ENCODE data around the gene TLCD2.

Gene TLCD2

DNA sequence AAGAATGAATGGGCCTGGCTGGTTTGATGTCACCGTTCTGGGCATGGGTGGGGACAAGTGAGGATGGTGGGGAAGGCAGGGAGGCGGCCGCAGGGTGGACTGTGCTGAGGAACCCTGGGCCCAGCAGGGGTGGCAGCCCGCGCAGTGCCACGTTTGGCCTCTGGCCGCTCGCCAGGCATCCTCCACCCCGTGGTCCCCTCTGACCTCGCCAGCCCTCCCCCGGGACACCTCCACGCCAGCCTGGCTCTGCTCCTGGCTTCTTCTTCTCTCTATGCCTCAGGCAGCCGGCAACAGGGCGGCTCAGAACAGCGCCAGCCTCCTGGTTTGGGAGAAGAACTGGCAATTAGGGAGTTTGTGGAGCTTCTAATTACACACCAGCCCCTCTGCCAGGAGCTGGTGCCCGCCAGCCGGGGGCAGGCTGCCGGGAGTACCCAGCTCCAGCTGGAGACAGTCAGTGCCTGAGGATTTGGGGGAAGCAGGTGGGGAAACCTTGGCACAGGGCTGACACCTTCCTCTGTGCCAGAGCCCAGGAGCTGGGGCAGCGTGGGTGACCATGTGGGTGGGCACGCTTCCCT, 45.2 kb upstream of the TLCD2 start:
- no peak overlapping the region for H4K8ac ChIP-seq (ENCODE audit: low read depth, low read length)
- no peak overlapping the region for H4K12ac ChIP-seq (ENCODE audit: low read depth, low read length)
- H3K18ac ChIP-seq (ENCODE audit: low read length): no peak overlapping the region
- no peak overlapping the region for H3K9ac ChIP-seq (ENCODE audit: low read length)
- H4K91ac ChIP-seq (ENCODE audit: low read depth, low read length): no peak overlapping the region
- no peaks in the 10 kb centered on the region for H3K79me2 ChIP-seq (ENCODE audit: control insufficient read depth, insufficient read depth, low read length, poor library complexity)
- no peak overlapping the region for H2BK120ac ChIP-seq (ENCODE audit: insufficient read depth, low read length, poor library complexity)
- peaks cover 0 to 3% of the 10 kb centered on the region in 2 experiments for H3K4me1 ChIP-seq (ENCODE audit: control insufficient read depth in 1 of 2, insufficient read depth in 2 of 2, low read length in 2 of 2)
- H3K23ac ChIP-seq (ENCODE audit: low read length): no peak overlapping the region
- no CpG with 5 or more reads among the region's 20 CpGs for WGBS (ENCODE audit: extremely low coverage, insufficient coverage, insufficient read length)
- no peak overlapping the region for H2AK5ac ChIP-seq (ENCODE audit: low read length)
- H3K4me3 ChIP-seq (ENCODE audit: low read depth, low read length): no peak overlapping the region
- H2BK12ac ChIP-seq (ENCODE audit: low read length): no peak overlapping the region
- no peaks in the 10 kb centered on the region for H3K36me3 ChIP-seq (ENCODE audit: control insufficient read depth in 1 of 2, insufficient read depth in 2 of 2, low read length in 2 of 2)
- H3K4me2 ChIP-seq (ENCODE audit: low read length): no peak overlapping the region
- no peak overlapping the region for H3K4ac ChIP-seq (ENCODE audit: low read depth, low read length)
- no peaks in the 10 kb centered on the region for H3K27me3 ChIP-seq (ENCODE audit: insufficient read depth, low read length)
- no peak for DNase-seq
- H3K27ac ChIP-seq (ENCODE audit: low read depth, low read length): no peak overlapping the region
- H3K14ac ChIP-seq (ENCODE audit: low read length): no peak overlapping the region
- no peaks in the 10 kb centered on the region for H3K9me3 ChIP-seq (ENCODE audit: insufficient read depth, low read depth, low read length)
- no peak overlapping the region for H2BK5ac ChIP-seq (ENCODE audit: low read depth, low read length, poor library complexity)
- no peaks in the 10 kb centered on the region for H3K79me1 ChIP-seq (ENCODE audit: low read length)
- H2AFZ ChIP-seq (ENCODE audit: insufficient read depth, low read length, poor library complexity): no peak overlapping the region

DNA sequence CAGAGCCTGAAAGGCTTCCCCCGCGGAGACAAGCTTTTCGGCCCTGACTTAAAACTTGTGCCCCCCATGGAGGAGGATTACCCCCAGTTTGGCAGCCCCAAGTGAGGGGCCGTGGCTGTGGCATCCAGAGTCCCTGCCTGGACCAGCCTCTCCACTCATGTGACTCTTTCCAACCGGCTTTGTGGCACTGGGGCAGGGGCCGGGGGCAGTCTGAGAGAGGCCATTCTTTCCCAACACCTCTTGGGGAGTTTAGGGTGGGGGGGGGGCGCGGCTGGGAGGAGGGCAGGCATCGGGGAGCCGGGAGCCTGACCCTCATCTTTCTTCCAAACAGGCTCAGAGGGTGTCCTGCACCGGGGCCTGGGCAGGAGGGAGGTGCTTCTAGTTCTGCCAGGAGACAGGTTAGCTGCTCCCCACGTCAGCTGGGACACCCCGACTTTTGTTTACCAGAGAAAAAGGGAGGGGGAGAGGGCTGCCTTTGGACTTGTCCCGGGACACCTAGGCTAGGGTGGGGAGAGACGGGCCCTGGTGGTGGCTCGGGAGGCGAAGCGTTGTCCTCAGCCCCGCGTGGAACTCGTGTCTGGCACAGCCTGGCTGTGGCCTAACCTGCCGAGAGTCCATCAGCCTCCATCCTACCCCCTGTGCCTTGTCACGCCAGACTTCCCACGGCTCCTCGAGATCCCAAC, 44.4 kb upstream of the TLCD2 start:
- Histone ChIP-seq H3K4me3 (ENCODE audit: low read depth, low read length) (no peak overlapping the region), H3K4me1 (ENCODE audit: control insufficient read depth in 1 of 2, insufficient read depth in 2 of 2, low read length in 2 of 2) (peaks cover 0 to 3% of the 10 kb centered on the region in 2 experiments), H2BK12ac (ENCODE audit: low read length) (no peak overlapping the region), H3K27ac (ENCODE audit: low read depth, low read length) (no peak overlapping the region), H2BK5ac (ENCODE audit: low read depth, low read length, poor library complexity) (no peak overlapping the region), H4K91ac (ENCODE audit: low read depth, low read length) (no peak overlapping the region), H3K18ac (ENCODE audit: low read length) (no peak overlapping the region), H3K14ac (ENCODE audit: low read length) (no peak overlapping the region), H3K9me3 (ENCODE audit: insufficient read depth, low read depth, low read length) (no peaks in the 10 kb centered on the region), H4K8ac (ENCODE audit: low read depth, low read length) (no peak overlapping the region), H3K9ac (ENCODE audit: low read length) (no peak overlapping the region), H3K36me3 (ENCODE audit: control insufficient read depth in 1 of 2, insufficient read depth in 2 of 2, low read length in 2 of 2) (no peaks in the 10 kb centered on the region), H3K27me3 (ENCODE audit: insufficient read depth, low read length) (no peaks in the 10 kb centered on the region), H3K4ac (ENCODE audit: low read depth, low read length) (no peak overlapping the region), H2AK5ac (ENCODE audit: low read length) (no peak overlapping the region), H2AFZ (ENCODE audit: insufficient read depth, low read length, poor library complexity) (no peak overlapping the region), H3K79me2 (ENCODE audit: control insufficient read depth, insufficient read depth, low read length, poor library complexity) (no peaks in the 10 kb centered on the region), H4K12ac (ENCODE audit: low read depth, low read length) (no peak overlapping the region), H2BK120ac (ENCODE audit: insufficient read depth, low read length, poor library complexity) (no peak overlapping the region), H3K79me1 (ENCODE audit: low read length) (no peaks in the 10 kb centered on the region), H3K4me2 (ENCODE audit: low read length) (no peak overlapping the region), H3K23ac (ENCODE audit: low read length) (no peak overlapping the region)
- no peak for DNase-seq
- WGBS (ENCODE audit: extremely low coverage, insufficient coverage, insufficient read length): no CpG with 5 or more reads among the region's 25 CpGs

DNA sequence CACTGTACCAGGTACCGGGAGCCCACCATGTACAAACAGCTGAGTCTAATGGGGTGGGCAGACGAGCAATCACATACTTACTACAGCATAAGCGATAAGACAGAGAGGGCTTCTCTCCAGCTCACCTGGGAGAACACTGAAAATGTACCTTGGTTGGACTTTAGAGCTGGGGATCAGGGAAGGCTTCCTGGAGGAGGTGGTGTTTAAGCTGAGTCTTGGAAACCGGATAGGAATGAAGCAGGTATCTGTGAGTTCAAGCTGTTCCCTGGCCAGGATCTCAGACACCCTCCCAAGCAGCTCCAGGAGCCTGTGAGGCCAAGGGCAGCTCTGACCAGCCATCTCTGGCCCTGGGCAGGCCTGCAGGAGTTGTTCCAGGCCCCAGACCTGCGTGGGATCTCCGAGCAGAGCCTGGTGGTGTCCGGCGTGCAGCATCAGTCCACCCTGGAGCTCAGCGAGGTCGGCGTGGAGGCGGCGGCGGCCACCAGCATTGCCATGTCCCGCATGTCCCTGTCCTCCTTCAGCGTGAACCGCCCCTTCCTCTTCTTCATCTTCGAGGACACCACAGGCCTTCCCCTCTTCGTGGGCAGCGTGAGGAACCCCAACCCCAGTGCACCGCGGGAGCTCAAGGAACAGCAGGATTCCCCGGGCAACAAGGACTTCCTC, 43.7 kb upstream of the TLCD2 start:
- H3K9ac ChIP-seq (ENCODE audit: low read length): no peak overlapping the region
- no peak overlapping the region for H3K14ac ChIP-seq (ENCODE audit: low read length)
- no peaks in the 10 kb centered on the region for H3K79me2 ChIP-seq (ENCODE audit: control insufficient read depth, insufficient read depth, low read length, poor library complexity)
- no peaks in the 10 kb centered on the region for H3K27me3 ChIP-seq (ENCODE audit: insufficient read depth, low read length)
- no peaks in the 10 kb centered on the region for H3K9me3 ChIP-seq (ENCODE audit: insufficient read depth, low read depth, low read length)
- no peaks in the 10 kb centered on the region for H3K79me1 ChIP-seq (ENCODE audit: low read length)
- H2BK120ac ChIP-seq (ENCODE audit: insufficient read depth, low read length, poor library complexity): no peak overlapping the region
- H3K18ac ChIP-seq (ENCODE audit: low read length): no peak overlapping the region
- no peak overlapping the region for H2AK5ac ChIP-seq (ENCODE audit: low read length)
- no peak overlapping the region for H3K4me3 ChIP-seq (ENCODE audit: low read depth, low read length)
- no peak overlapping the region for H2BK12ac ChIP-seq (ENCODE audit: low read length)
- no peak overlapping the region for H4K8ac ChIP-seq (ENCODE audit: low read depth, low read length)
- no peak overlapping the region for H3K23ac ChIP-seq (ENCODE audit: low read length)
- H3K4me2 ChIP-seq (ENCODE audit: low read length): no peak overlapping the region
- WGBS (ENCODE audit: extremely low coverage, insufficient coverage, insufficient read length): no CpG with 5 or more reads among the region's 23 CpGs
- H3K4ac ChIP-seq (ENCODE audit: low read depth, low read length): no peak overlapping the region
- no peak overlapping the region for H4K91ac ChIP-seq (ENCODE audit: low read depth, low read length)
- no peak for DNase-seq
- H3K36me3 ChIP-seq (ENCODE audit: control insufficient read depth in 1 of 2, insufficient read depth in 2 of 2, low read length in 2 of 2): no peaks in the 10 kb centered on the region
- no peak overlapping the region for H4K12ac ChIP-seq (ENCODE audit: low read depth, low read length)
- peaks cover 0 to 3% of the 10 kb centered on the region in 2 experiments for H3K4me1 ChIP-seq (ENCODE audit: control insufficient read depth in 1 of 2, insufficient read depth in 2 of 2, low read length in 2 of 2)
- no peak overlapping the region for H3K27ac ChIP-seq (ENCODE audit: low read depth, low read length)
- no peak overlapping the region for H2AFZ ChIP-seq (ENCODE audit: insufficient read depth, low read length, poor library complexity)
- H2BK5ac ChIP-seq (ENCODE audit: low read depth, low read length, poor library complexity): no peak overlapping the region

DNA sequence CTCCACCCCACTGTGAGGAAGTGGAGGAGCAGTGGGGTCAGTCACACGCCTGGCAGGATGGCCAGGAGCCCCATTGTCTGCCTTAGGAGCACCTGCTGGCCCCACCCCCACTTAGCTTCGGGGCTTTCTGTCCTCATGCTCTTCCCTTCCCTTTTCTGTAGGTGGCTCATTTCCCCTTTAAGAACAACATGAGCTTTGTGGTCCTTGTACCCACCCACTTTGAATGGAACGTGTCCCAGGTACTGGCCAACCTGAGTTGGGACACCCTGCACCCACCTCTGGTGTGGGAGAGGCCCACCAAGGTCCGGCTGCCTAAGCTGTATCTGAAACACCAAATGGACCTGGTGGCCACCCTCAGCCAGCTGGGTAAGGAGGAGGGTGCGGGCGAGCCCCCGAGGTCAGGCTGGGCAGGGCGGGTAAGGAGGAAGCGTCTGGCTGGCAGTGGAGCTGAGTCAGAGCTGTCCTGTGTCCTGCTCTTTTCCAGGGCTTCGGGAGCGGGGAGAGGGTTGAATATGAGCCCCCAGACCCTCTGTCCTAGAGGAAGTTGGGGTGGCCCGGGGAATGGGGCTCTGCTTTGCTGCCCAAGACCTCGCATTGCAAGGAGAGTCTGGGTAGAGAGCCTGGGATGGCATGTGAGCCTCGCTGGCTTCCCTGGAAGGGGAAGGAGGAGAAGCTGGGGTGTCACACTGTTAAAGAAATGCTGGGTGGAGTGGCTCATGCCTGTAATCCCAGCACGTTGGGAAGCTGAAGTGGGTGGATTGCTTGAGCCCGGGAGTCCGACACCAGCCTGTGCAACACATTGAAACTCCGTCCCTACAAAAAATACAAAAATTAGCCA, 42.5 kb upstream of the TLCD2 start:
- no CpG with 5 or more reads among the region's 18 CpGs for WGBS (ENCODE audit: extremely low coverage, insufficient coverage, insufficient read length)
- Histone ChIP-seq H4K8ac (ENCODE audit: low read depth, low read length) (no peak overlapping the region), H3K9ac (ENCODE audit: low read length) (no peak overlapping the region), H4K12ac (ENCODE audit: low read depth, low read length) (no peak overlapping the region), H3K79me2 (ENCODE audit: control insufficient read depth, insufficient read depth, low read length, poor library complexity) (no peaks in the 10 kb centered on the region), H2BK12ac (ENCODE audit: low read length) (no peak overlapping the region), H3K23ac (ENCODE audit: low read length) (no peak overlapping the region), H3K18ac (ENCODE audit: low read length) (no peak overlapping the region), H3K14ac (ENCODE audit: low read length) (no peak overlapping the region), H3K79me1 (ENCODE audit: low read length) (no peaks in the 10 kb centered on the region), H3K4me1 (ENCODE audit: control insufficient read depth in 1 of 2, insufficient read depth in 2 of 2, low read length in 2 of 2) (peaks cover 0 to 6% of the 10 kb centered on the region in 2 experiments), H3K27me3 (ENCODE audit: insufficient read depth, low read length) (no peaks in the 10 kb centered on the region), H3K9me3 (ENCODE audit: insufficient read depth, low read depth, low read length) (no peaks in the 10 kb centered on the region), H3K27ac (ENCODE audit: low read depth, low read length) (no peak overlapping the region), H3K36me3 (ENCODE audit: control insufficient read depth in 1 of 2, insufficient read depth in 2 of 2, low read length in 2 of 2) (no peaks in the 10 kb centered on the region), H2BK5ac (ENCODE audit: low read depth, low read length, poor library complexity) (no peak overlapping the region), H2AK5ac (ENCODE audit: low read length) (no peak overlapping the region), H2AFZ (ENCODE audit: insufficient read depth, low read length, poor library complexity) (no peak overlapping the region), H3K4me3 (ENCODE audit: low read depth, low read length) (no peak overlapping the region), H4K91ac (ENCODE audit: low read depth, low read length) (no peak overlapping the region), H3K4ac (ENCODE audit: low read depth, low read length) (no peak overlapping the region), H3K4me2 (ENCODE audit: low read length) (no peak overlapping the region), H2BK120ac (ENCODE audit: insufficient read depth, low read length, poor library complexity) (no peak overlapping the region)
- DNase-seq: no peak
